DND-41 (cell line): ENCODE measurements around the gene TRIM14.

ENCODE experiments used
- EZH2 ChIP-seq: IDR thresholded peaks from 3 replicates; pipeline ENCODE4 v1.6.1; 2012; ENCODE audit warnings: borderline replicate concordance, low read depth, mild to moderate bottlenecking, moderate library complexity, low read length, inconsistent platforms; ENCODE audit not compliant: severe bottlenecking
- TF ChIP-seq, protein P1 (sequence below): IDR thresholded peaks from 2 replicates; pipeline ENCODE4 v1.5.1; 2012; ENCODE audit warnings: borderline replicate concordance, low read length, moderate library complexity, mild to moderate bottlenecking; ENCODE audit not compliant: poor library complexity, severe bottlenecking; ENCODE audit errors: extremely low read depth

DNA sequence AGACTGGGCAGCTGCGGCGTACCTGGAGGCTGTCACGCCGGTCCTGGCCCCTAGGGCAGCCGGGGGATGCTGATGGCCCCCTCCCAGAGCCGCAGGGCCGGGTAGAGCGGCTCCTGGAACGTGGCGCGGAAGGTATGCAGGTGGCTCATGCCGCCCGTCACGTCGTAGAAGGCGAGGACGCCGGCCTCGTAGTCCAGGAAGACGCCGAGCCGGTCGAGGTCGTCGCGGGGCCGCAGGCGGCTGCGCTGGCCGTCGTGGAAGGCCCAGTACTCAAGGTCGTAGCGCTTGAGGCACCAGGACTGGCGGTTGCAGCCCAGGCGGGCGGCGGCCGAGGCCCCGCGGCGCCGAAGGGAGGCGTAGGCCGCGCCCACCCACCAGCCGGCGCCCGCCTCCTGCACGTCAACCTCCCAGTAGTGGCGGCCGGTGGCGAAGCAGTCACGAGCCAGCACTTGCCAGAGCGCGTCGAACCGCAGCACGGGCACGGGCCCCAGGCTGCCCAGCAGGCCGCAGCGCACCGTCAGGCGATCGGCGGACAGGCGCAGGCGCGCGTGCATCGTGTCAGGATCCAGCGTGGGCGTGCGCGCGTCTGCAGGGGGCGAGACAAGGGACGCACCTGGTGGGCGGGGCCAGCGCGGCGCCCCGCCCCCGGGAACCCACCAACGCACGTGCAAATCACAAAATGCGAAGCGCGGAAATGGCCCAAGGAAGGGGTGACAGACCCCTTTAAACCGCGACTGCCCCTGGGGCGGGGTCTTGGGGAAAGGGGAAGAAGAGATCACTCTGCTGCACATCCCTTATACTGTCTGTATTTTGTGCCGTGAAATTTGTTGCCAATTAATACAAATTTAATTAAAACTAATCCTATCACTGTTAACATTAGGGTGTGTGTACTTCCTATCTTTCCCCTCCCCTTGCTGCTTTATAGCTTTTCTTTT is 31.3 kb downstream of the TRIM14 start:
- TF ChIP-seq, protein P1, sequence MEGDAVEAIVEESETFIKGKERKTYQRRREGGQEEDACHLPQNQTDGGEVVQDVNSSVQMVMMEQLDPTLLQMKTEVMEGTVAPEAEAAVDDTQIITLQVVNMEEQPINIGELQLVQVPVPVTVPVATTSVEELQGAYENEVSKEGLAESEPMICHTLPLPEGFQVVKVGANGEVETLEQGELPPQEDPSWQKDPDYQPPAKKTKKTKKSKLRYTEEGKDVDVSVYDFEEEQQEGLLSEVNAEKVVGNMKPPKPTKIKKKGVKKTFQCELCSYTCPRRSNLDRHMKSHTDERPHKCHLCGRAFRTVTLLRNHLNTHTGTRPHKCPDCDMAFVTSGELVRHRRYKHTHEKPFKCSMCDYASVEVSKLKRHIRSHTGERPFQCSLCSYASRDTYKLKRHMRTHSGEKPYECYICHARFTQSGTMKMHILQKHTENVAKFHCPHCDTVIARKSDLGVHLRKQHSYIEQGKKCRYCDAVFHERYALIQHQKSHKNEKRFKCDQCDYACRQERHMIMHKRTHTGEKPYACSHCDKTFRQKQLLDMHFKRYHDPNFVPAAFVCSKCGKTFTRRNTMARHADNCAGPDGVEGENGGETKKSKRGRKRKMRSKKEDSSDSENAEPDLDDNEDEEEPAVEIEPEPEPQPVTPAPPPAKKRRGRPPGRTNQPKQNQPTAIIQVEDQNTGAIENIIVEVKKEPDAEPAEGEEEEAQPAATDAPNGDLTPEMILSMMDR: no peak
- no peak for TF ChIP-seq EZH2
